ENCODE results near the gene ERN2.
"Not testable (repeated sequence)": the region's sequence is repeated elsewhere in the genome, so short reads cannot be mapped to it uniquely, and the experiment has no call there.

ERN2 gene

GRCh38 chr16:23712976-23713375, at the start of gene ERN2:
Gene ERN2, minus strand, starts transcription at chr16:23713222. Its CDS starts 35 bp downstream, at chr16:23713187.
- DNase-seq (ENCODE audit: low read depth in 2 of 2) = no peak

GRCh38 chr16:23757937-23758619, 45.1 kb upstream of the ERN2 start:
- no peak for DNase-seq (ENCODE audit: low read depth in 2 of 2)

- DNase-seq (ENCODE audit: low read depth in 2 of 2) = no peak
Measured at GRCh38 chr16:23757116-23757515, 44.1 kb upstream of the ERN2 start.

GRCh38 chr16:23755484-23755809, 42.4 kb upstream of the ERN2 start:
- no peak for DNase-seq (ENCODE audit: low read depth in 2 of 2)

- DNase-seq (ENCODE audit: low read depth in 2 of 2) = no peak
Measured at GRCh38 chr16:23754594-23755483, 41.8 kb upstream of the ERN2 start, which contains the start of gene CHP2. Gene CHP2, plus strand, starts transcription at chr16:23755026. Its CDS starts 24 bp downstream, at chr16:23755050.

GRCh38 chr16:23753908-23754593, 41.0 kb upstream of the ERN2 start:
- no peak for DNase-seq (ENCODE audit: low read depth in 2 of 2)

- DNase-seq (ENCODE audit: low read depth in 2 of 2) = not testable (repeated sequence)
Measured at GRCh38 chr16:23751053-23751452, 38.0 kb upstream of the ERN2 start.

- no peak for DNase-seq (ENCODE audit: low read depth in 2 of 2)
Measured at GRCh38 chr16:23748630-23749029, 35.6 kb upstream of the ERN2 start.

- no peak for DNase-seq (ENCODE audit: low read depth in 2 of 2)
Measured at GRCh38 chr16:23745263-23745662, 32.2 kb upstream of the ERN2 start.

GRCh38 chr16:23742766-23743165, 29.7 kb upstream of the ERN2 start:
- no peak for DNase-seq (ENCODE audit: low read depth in 2 of 2)

- DNase-seq (ENCODE audit: low read depth in 2 of 2) = no peak
Measured at GRCh38 chr16:23741675-23742303, 28.8 kb upstream of the ERN2 start.

- no peak for DNase-seq (ENCODE audit: low read depth in 2 of 2)
Measured at GRCh38 chr16:23739516-23739915, 26.5 kb upstream of the ERN2 start.

GRCh38 chr16:23737423-23738028, 24.5 kb upstream of the ERN2 start:
- not testable (repeated sequence) for DNase-seq (ENCODE audit: low read depth in 2 of 2)

GRCh38 chr16:23734176-23734893, 21.3 kb upstream of the ERN2 start:
- DNase-seq (ENCODE audit: low read depth in 2 of 2) = no peak

- no peak for DNase-seq (ENCODE audit: low read depth in 2 of 2)
Measured at GRCh38 chr16:23729503-23730424, 16.7 kb upstream of the ERN2 start.

- DNase-seq (ENCODE audit: low read depth in 2 of 2) = no peak
Measured at GRCh38 chr16:23728112-23728477, 15.1 kb upstream of the ERN2 start.

- DNase-seq (ENCODE audit: low read depth in 2 of 2) = no peak
Measured at GRCh38 chr16:23726710-23727109, 13.7 kb upstream of the ERN2 start.

- DNase-seq (ENCODE audit: low read depth in 2 of 2) = no peak
Measured at GRCh38 chr16:23724785-23725131, 11.7 kb upstream of the ERN2 start.

GRCh38 chr16:23724096-23724784, 11.2 kb upstream of the ERN2 start:
- DNase-seq (ENCODE audit: low read depth in 2 of 2) = no peak
